A673 (cell line): ENCODE results near the gene AATK.

Experiments
- CTCF ChIP-seq: fragments of 300-800, 200-600 bp; sonication (generic); conservative IDR thresholded peaks from 2 replicates; pipeline ENCODE4 v1.5.1; 2017; ENCODE audit warnings: low read depth, mild to moderate bottlenecking, antibody characterized with exemption, low read length, moderate library complexity, mixed read lengths
- EZH2 ChIP-seq: fragments of 200-600 bp; sonication (generic); IDR thresholded peaks from 2 replicates; pipeline ENCODE4 v1.6.1; 2017; ENCODE audit warnings: borderline replicate concordance, low read depth, mild to moderate bottlenecking, mixed read lengths, antibody characterized with exemption, low read length; ENCODE audit not compliant: poor library complexity, severe bottlenecking

- TF ChIP-seq CTCF (no peak), EZH2 (no peak)
Measured at GRCh38 chr17:81161536-81161935, 4.5 kb downstream of the AATK start.
